ENCODE data around the gene ANKRD63.

The ANKRD63 gene

GRCh38 chr15:40240619-40241221 lies 42.1 kb downstream of the ANKRD63 start:
- Histone ChIP-seq H3K36me3 (ENCODE audit: insufficient read depth, low read length) (no peaks in the 10 kb centered on the region), H3K9me3 (ENCODE audit: low read depth, low read length) (no peaks in the 10 kb centered on the region), H3K9ac (ENCODE audit: insufficient read length) (no peak overlapping the region), H3K4me3 (no peak overlapping the region), H3K27ac (no peak overlapping the region)
- TF ChIP-seq EZH2 (IDR thresholded peaks at IDR 0.05) (no peak), POLR2AphosphoS5 (IDR thresholded peaks at IDR 0.05; ENCODE audit: borderline replicate concordance, low read depth, low read length) (no peak), FOXP2 (optimal IDR thresholded peaks at IDR 0.05; ENCODE audit: control extremely low read depth, extremely low read length, insufficient read depth) (no peak)
- DNase-seq (ENCODE audit: low read depth, low spot score), result no peak

DNA sequence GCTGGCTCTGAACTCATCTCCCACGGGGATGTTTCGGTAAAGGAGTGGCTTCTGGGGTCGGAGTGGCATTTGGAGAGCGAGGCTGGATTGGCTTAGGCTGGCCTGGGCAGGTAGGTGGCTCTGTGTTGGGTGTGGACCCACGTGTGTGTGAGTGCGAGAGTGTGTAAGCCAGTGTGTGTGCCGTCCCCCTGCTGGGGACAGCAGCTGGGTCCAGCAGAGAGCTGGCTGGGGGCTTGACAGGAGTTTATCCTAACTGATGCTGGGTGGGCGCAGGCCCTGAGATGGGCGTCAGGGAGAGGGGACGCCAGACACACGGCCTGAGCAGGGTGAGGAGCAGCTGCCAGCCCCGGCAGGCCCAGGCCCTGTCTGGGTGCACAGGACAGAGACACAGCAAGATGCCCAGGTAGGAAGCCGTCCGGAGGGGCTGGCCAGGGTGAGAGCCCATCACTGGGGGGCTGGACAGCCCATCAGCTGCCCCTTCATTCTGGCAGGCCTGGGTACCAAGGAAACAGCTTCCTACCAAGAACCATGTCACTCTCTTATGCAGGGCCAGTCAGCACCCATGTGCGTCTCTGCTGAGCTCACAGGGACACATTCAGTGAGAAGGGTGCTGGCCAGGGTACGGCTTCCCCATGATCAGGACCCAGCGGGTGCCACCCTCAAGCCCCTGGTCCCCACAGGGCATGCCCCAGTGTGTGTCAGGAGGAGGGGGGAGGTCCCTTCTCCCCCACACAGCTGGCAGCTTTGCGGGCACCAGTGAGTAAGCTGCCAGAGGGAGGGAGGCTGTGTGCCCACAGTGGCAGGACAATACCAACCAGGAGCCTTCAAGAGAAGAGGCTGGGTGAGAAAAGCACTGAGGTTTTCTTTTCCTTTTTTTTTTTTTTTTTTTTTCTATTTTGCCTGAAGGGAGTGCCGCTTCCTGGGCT lies 42.9 kb downstream of the ANKRD63 start:
- Histone ChIP-seq H3K4me3 (peak overlapping the region; percentile 76; the same call in 1 of the 2 replicates), H3K9ac (ENCODE audit: insufficient read length) (no peak overlapping the region), H3K27ac (no peak overlapping the region), H3K36me3 (ENCODE audit: insufficient read depth, low read length) (no peaks in the 10 kb centered on the region), H3K9me3 (ENCODE audit: low read depth, low read length) (no peaks in the 10 kb centered on the region)
- no peak for DNase-seq (ENCODE audit: low read depth, low spot score)
- TF ChIP-seq EZH2 (IDR thresholded peaks at IDR 0.05), result no peak
- no peak for TF ChIP-seq POLR2AphosphoS5 (IDR thresholded peaks at IDR 0.05; ENCODE audit: borderline replicate concordance, low read depth, low read length)
- TF ChIP-seq FOXP2 (optimal IDR thresholded peaks at IDR 0.05; ENCODE audit: control extremely low read depth, extremely low read length, insufficient read depth), result no peak

DNA sequence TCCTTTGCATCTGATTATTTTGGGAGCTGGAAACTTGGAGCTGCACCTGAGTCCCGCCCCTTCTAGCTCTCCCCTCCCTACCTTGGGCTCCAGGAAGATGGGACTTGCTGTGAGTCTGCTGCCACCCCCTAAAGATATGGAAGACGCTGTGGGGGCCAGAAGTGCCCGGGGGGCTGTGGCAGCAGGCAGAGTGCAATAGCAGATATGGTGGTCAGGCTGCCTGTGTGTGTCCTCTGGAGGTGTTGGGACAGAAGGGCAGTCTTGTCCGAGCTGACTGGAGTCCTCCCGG lies 43.5 kb downstream of the ANKRD63 start:
- TF ChIP-seq FOXP2 (optimal IDR thresholded peaks at IDR 0.05; ENCODE audit: control extremely low read depth, extremely low read length, insufficient read depth), result no peak
- TF ChIP-seq POLR2AphosphoS5 (IDR thresholded peaks at IDR 0.05; ENCODE audit: borderline replicate concordance, low read depth, low read length), result no peak
- TF ChIP-seq EZH2 (IDR thresholded peaks at IDR 0.05), result no peak
- Histone ChIP-seq H3K36me3 (ENCODE audit: insufficient read depth, low read length) (no peaks in the 10 kb centered on the region), H3K9ac (ENCODE audit: insufficient read length) (peak overlapping the region; percentile 60), H3K9me3 (ENCODE audit: low read depth, low read length) (no peaks in the 10 kb centered on the region), H3K4me3 (peak overlapping the region; percentile 76), H3K27ac (no peak overlapping the region)
- DNase-seq (ENCODE audit: low read depth, low spot score), result no peak

GRCh38 chr15:40238532-40239403 lies 44.1 kb downstream of the ANKRD63 start, which contains the start of gene PAK6:
PAK6 (plus strand) TSS chr15:40239063; CDS start chr15:40264786, 25,723 bp downstream.
- Histone ChIP-seq H3K4me3 (peak within 1 kb of the TSS; percentile 76), H3K9ac (ENCODE audit: insufficient read length) (peak within 1 kb of the TSS; percentile 60), H3K27ac (no peak within 1 kb of the TSS), H3K9me3 (ENCODE audit: low read depth, low read length) (no peaks in the 10 kb centered on the region), H3K36me3 (ENCODE audit: insufficient read depth, low read length) (no peaks in the 10 kb centered on the region; the same call in 1 of the 2 replicates)
- TF ChIP-seq POLR2AphosphoS5 (IDR thresholded peaks at IDR 0.05; ENCODE audit: borderline replicate concordance, low read depth, low read length) (no peak; the same call in 1 of the 2 replicates), FOXP2 (optimal IDR thresholded peaks at IDR 0.05; ENCODE audit: control extremely low read depth, extremely low read length, insufficient read depth) (no peak), EZH2 (IDR thresholded peaks at IDR 0.05) (no peak)
- no peak for DNase-seq (ENCODE audit: low read depth, low spot score)

GRCh38 chr15:40235201-40235885 lies 47.5 kb downstream of the ANKRD63 start:
- TF ChIP-seq POLR2AphosphoS5 (IDR thresholded peaks at IDR 0.05; ENCODE audit: borderline replicate concordance, low read depth, low read length) (no peak), EZH2 (IDR thresholded peaks at IDR 0.05) (no peak), FOXP2 (optimal IDR thresholded peaks at IDR 0.05; ENCODE audit: control extremely low read depth, extremely low read length, insufficient read depth) (no peak)
- H3K36me3 ChIP-seq (ENCODE audit: insufficient read depth, low read length), result peaks cover 15% of the 10 kb centered on the region; the same call in 1 of the 2 replicates
- no peak for DNase-seq (ENCODE audit: low read depth, low spot score)
- no peak overlapping the region for H3K9ac ChIP-seq (ENCODE audit: insufficient read length)
- no peak overlapping the region for H3K4me3 ChIP-seq
- no peaks in the 10 kb centered on the region for H3K9me3 ChIP-seq (ENCODE audit: low read depth, low read length)
- H3K27ac ChIP-seq, result no peak overlapping the region; the same call in 1 of the 2 replicates

- H3K4me3 ChIP-seq, result no peak overlapping the region
These were observed 48.1 kb downstream of the ANKRD63 start for GRCh38 chr15:40234783-40235182.

GRCh38 chr15:40233727-40234577 lies 48.9 kb downstream of the ANKRD63 start:
- TF ChIP-seq POLR2AphosphoS5 (IDR thresholded peaks at IDR 0.05; ENCODE audit: borderline replicate concordance, low read depth, low read length), result no peak; the same call in 1 of the 2 replicates
- no peak for TF ChIP-seq FOXP2 (optimal IDR thresholded peaks at IDR 0.05; ENCODE audit: control extremely low read depth, extremely low read length, insufficient read depth)
- TF ChIP-seq EZH2 (IDR thresholded peaks at IDR 0.05), result no peak
- H3K9me3 ChIP-seq (ENCODE audit: low read depth, low read length), result no peaks in the 10 kb centered on the region
- 0 out of 2 replicates have a peak overlapping the region, but pooled peaks have one; percentile 5 for H3K27ac ChIP-seq
- H3K4me3 ChIP-seq, result no peak overlapping the region
- no peak for DNase-seq (ENCODE audit: low read depth, low spot score)
- H3K9ac ChIP-seq (ENCODE audit: insufficient read length), result no peak overlapping the region
- peaks cover 27% of the 10 kb centered on the region for H3K36me3 ChIP-seq (ENCODE audit: insufficient read depth, low read length)

More at GRCh38 chr15:40234783-40235182, 48.1 kb downstream of the ANKRD63 start:
- Histone ChIP-seq H3K9me3 (ENCODE audit: low read depth, low read length) (no peaks in the 10 kb centered on the region), H3K36me3 (ENCODE audit: insufficient read depth, low read length) (peaks cover 18% of the 10 kb centered on the region), H3K9ac (ENCODE audit: insufficient read length) (no peak overlapping the region), H3K27ac (peak overlapping the region; percentile 5; the same call in 1 of the 2 replicates)
- no peak for DNase-seq (ENCODE audit: low read depth, low spot score)
- no peak for TF ChIP-seq EZH2 (IDR thresholded peaks at IDR 0.05)
- TF ChIP-seq POLR2AphosphoS5 (IDR thresholded peaks at IDR 0.05; ENCODE audit: borderline replicate concordance, low read depth, low read length), result no peak
- no peak for TF ChIP-seq FOXP2 (optimal IDR thresholded peaks at IDR 0.05; ENCODE audit: control extremely low read depth, extremely low read length, insufficient read depth)
